ENCODE results near the gene PSMD2.

DNA sequence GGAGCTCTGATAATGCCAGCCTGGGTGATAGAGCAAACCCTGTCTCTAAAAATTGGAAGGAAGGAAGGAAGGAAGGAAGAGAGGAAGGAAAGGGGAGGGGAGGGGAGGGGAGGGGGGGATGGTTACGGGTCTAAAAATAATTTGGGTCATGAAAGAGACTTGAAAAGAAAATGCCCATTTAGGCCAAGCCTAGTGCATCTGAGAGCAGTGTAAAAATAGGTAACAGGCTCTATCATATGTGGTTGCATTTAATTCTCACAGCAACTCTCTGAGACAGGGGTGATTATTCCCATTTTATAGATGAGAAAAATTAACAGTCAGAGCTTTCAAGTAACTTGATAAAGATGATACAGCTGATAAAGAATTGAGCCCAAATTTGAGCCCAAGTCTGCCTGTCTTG, 26.8 kb upstream of the PSMD2 start:
- TF ChIP-seq TBP (IDR thresholded peaks at IDR 0.05; ENCODE audit: low read depth, low read length) = no peak
- TF ChIP-seq RAD21 (IDR thresholded peaks at IDR 0.05 in 1 of 2, conservative IDR thresholded peaks at IDR 0.05 in 1 of 2; ENCODE audit: low read depth in 2 of 2, low read length in 2 of 2) = no peak
- no peak for TF ChIP-seq CREB1 (IDR thresholded peaks at IDR 0.05)
- no peak for TF ChIP-seq TEAD4 (IDR thresholded peaks at IDR 0.05; ENCODE audit: low read depth, low read length)

Data from H1 (cell line).